Smooth muscle cell (in vitro differentiated cells): ENCODE measurements around the gene MORN1. TPM values are rescaled to one million over a fixed set of nuclear protein-coding genes. Genes with fewer than 3 reads are reported as not detected.
A peak's percentile ranks its signal among the peaks of the same experiment; 100 is the strongest.

ENCODE experiments used
- DNase-seq: peaks from one replicate; lab custom pipeline; 2025; ENCODE audit not compliant: unreplicated experiment; lab: John Stamatoyannopoulos, UW
- H2AFZ ChIP-seq: fragments of 200-600 bp; sonication (generic); 2 replicates; pipeline ENCODE4 v1.6.0; 2016; ENCODE audit warnings: antibody characterized with exemption, low read depth, mild to moderate bottlenecking
- H3F3A ChIP-seq: fragments of 200-600 bp; sonication (generic); 2 replicates; pipeline ENCODE4 v1.6.0; 2017; ENCODE audit warnings: antibody characterized with exemption, low read depth
- H3K27ac ChIP-seq: fragments of 200-600 bp; sonication (generic); 2 replicates; pipeline ENCODE4 v1.5.1; 2016; ENCODE audit warnings: low read depth, mild to moderate bottlenecking
- H3K27me3 ChIP-seq: fragments of 200-600 bp; sonication (generic); 2 replicates; pipeline ENCODE4 v1.6.1; 2016; ENCODE audit warnings: low read depth, mild to moderate bottlenecking
- H3K36me3 ChIP-seq: fragments of 200-600 bp; sonication (generic); 2 replicates; pipeline ENCODE4 v1.5.1; 2016; ENCODE audit warnings: low read depth
- H3K4me1 ChIP-seq: fragments of 200-600 bp; sonication (generic); 2 replicates; pipeline ENCODE4 v1.5.1; 2016; ENCODE audit warnings: low read depth
- H3K4me2 ChIP-seq: fragments of 200-600 bp; sonication (generic); 2 replicates; pipeline ENCODE4 v1.6.0; 2016; ENCODE audit warnings: mild to moderate bottlenecking
- H3K4me3 ChIP-seq: fragments of 200-600 bp; sonication (generic); 2 replicates; pipeline ENCODE4 v1.5.1; 2016; ENCODE audit warnings: mild to moderate bottlenecking
- H3K79me2 ChIP-seq: fragments of 200-600 bp; sonication (generic); 2 replicates; pipeline ENCODE4 v1.6.0; 2016; ENCODE audit warnings: low read depth, mild to moderate bottlenecking
- H3K9ac ChIP-seq: fragments of 200-600 bp; sonication (generic); 2 replicates; pipeline ENCODE4 v1.6.0; 2016; ENCODE audit warnings: low read depth
- H3K9me3 ChIP-seq: fragments of 200-600 bp; sonication (generic); replicated peaks from 2 replicates; pipeline ENCODE4 v1.5.1; 2016; ENCODE audit warnings: low read depth
- H4K20me1 ChIP-seq: fragments of 200-600 bp; sonication (generic); 2 replicates; pipeline ENCODE4 v1.6.0; 2016; ENCODE audit warnings: low read depth
- WGBS: methylation state at CpG from one replicate; pipeline ENCODE4 v1.1.7; 2016; ENCODE audit warnings: low lambda C conversion rate; 5-methylcytosine and 5-hydroxymethylcytosine counted together
- polyA plus RNA-seq: library from polyadenylated mRNA; unstranded; fragments of >200 nt; fragmentation: Nextera tagmentation; extraction: Ambion mirVana; gene quantifications from 2 replicates; pipeline ENCODE4 v1.2.1, GENCODE V29; 2016
- total RNA-seq: library from RNA; depleted of rRNA; stranded (reverse); fragments of >200 nt; gene quantifications from 2 replicates; pipeline ENCODE4 v1.2.3, GENCODE V29; 2014
- TF ChIP-seq, protein P1 (sequence below): fragments of 200-600 bp; sonication (generic); IDR thresholded peaks from 2 replicates; pipeline ENCODE4 v1.5.1; 2017; ENCODE audit warnings: borderline replicate concordance, mild to moderate bottlenecking, antibody characterized with exemption; ENCODE audit not compliant: insufficient read depth, poor library complexity, severe bottlenecking

Gene MORN1
- total and polyA plus RNA-seq, 2 experiments from 2014 or later = 4.9 to 6.2 TPM

DNA sequence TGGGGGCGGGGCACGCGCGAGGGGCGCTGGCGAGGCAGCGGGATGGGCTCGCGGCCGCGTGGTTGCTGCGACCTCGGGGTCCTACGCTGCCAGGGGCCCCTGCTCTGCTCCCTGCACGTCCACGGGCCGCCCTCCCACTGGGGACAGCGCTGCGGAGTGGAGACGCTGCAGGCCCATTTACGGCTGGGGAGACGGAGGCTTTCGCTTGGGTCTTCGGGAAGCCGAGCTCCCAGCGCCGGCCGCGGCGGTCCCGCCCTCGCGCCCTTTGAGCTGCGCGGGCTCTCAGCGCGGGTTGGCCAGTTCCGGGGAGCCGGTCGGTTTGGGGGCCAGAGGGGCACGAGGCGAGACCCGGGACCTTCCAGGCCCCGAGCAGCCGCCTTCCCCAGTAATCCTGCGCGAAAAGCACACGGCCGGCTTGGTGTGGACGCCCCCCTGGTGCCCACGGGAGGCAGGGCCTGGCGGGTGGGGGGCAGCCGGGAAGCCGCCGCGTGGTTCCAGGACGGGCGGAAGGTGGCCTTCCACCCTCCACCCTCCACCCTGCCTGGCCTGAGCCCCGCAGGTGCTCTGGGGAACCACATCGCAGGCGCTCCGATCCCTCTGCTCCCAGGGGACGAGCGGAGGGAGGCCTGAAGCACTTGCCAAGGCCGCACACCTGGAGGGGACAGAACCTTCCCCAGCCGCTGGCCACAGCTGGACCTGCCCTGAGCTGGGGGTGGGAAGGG lies 21.6 kb upstream of the MORN1 start:
- peak overlapping the region; percentile 35 for H3K27ac ChIP-seq
- H3K27me3 ChIP-seq = no peaks in the 10 kb centered on the region
- peak overlapping the region; percentile 81 for H2AFZ ChIP-seq
- H3K9me3 ChIP-seq = no peaks in the 10 kb centered on the region
- H3K4me3 ChIP-seq = peak overlapping the region; percentile 95
- no peak for DNase-seq
- peaks cover 18% of the 10 kb centered on the region for H3K4me1 ChIP-seq
- WGBS = 2% methylated on average over 55 of the region's 66 CpGs
- H4K20me1 ChIP-seq = no peaks in the 10 kb centered on the region
- H3K9ac ChIP-seq = no peak overlapping the region
- H3K79me2 ChIP-seq = no peaks in the 10 kb centered on the region
- no peaks in the 10 kb centered on the region for H3K36me3 ChIP-seq
- peak overlapping the region; percentile 99 for H3K4me2 ChIP-seq
- H3F3A ChIP-seq = no peaks in the 10 kb centered on the region
- TF ChIP-seq, protein P1, sequence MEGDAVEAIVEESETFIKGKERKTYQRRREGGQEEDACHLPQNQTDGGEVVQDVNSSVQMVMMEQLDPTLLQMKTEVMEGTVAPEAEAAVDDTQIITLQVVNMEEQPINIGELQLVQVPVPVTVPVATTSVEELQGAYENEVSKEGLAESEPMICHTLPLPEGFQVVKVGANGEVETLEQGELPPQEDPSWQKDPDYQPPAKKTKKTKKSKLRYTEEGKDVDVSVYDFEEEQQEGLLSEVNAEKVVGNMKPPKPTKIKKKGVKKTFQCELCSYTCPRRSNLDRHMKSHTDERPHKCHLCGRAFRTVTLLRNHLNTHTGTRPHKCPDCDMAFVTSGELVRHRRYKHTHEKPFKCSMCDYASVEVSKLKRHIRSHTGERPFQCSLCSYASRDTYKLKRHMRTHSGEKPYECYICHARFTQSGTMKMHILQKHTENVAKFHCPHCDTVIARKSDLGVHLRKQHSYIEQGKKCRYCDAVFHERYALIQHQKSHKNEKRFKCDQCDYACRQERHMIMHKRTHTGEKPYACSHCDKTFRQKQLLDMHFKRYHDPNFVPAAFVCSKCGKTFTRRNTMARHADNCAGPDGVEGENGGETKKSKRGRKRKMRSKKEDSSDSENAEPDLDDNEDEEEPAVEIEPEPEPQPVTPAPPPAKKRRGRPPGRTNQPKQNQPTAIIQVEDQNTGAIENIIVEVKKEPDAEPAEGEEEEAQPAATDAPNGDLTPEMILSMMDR = no peak

DNA sequence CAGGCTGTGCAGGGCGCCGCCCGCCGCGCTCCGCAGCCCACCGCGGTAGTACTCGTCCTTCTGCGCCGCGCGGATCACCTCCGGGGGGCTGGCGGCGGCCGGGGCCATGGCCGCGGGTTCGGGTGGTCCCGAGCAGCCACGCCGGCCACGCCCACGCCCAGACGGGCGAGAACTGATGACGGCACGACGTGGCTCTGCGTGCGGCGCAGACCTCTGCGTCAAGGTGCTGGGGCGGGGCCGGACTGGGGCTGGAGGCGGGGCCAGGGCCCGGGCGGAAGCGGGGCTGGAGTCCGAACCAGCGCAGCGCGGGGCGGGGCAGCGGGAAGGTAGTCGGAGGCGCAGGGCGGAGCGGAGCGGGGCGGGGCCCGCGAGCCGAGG lies 21.0 kb upstream of the MORN1 start, which contains the start of gene PEX10:
Gene PEX10, minus strand, starts transcription at position 170 of the 378 bp plus-strand sequence. Its CDS starts 62 bp downstream, at position 108.
- Histone ChIP-seq H3K9ac (peak within 1 kb of the TSS; percentile 94), H3K9me3 (no peaks in the 10 kb centered on the region), H3K27me3 (no peaks in the 10 kb centered on the region), H3K4me1 (peaks cover 18% of the 10 kb centered on the region), H4K20me1 (no peaks in the 10 kb centered on the region), H3K4me3 (peak within 1 kb of the TSS; percentile 95), H3K4me2 (peak within 1 kb of the TSS; percentile 99), H3F3A (no peaks in the 10 kb centered on the region), H3K36me3 (no peaks in the 10 kb centered on the region), H3K79me2 (no peaks in the 10 kb centered on the region), H2AFZ (peak within 1 kb of the TSS; percentile 91), H3K27ac (peak within 1 kb of the TSS; percentile 69)
- WGBS = 3% methylated on average over 32 of the region's 55 CpGs
- TF ChIP-seq, protein P1 = no peak
- DNase-seq = peak; percentile 91

DNA sequence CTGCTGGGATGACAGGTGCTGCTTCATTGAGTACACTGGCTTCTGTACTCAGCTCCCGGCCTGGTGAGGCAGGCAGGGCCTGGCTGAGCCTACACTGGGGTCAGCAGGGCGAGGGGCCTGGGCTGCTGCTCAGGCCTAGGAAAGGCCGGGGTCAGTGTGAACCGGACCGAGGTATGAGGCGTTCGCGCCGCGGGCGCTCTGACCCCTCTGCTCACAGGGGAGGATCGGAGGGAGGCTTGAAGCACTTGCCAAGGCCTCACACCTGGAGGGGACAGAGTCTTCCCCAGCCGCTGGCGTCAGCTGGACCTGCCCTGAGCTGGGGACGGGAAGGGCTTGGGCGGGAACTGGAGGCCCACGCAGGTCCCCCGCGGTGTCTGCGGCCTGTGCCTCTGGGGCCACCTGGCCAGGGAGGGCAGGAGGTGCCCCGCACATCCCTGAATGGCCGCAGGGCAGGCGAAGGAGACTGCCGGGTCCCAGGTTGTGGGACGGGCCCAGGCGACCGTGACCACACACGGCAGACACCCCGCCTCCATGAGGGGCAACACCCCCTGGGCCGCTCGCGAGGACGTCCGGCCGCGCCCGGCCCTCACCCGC lies 20.5 kb upstream of the MORN1 start:
- TF ChIP-seq, protein P1 = no peak
- Histone ChIP-seq H3K4me2 (peak overlapping the region; percentile 92), H3K9me3 (no peaks in the 10 kb centered on the region), H3K4me1 (peaks cover 18% of the 10 kb centered on the region), H3K27me3 (no peaks in the 10 kb centered on the region), H3K27ac (peak overlapping the region; percentile 69), H4K20me1 (no peaks in the 10 kb centered on the region), H3K4me3 (peak overlapping the region; percentile 95), H2AFZ (peak overlapping the region; percentile 91), H3K36me3 (no peaks in the 10 kb centered on the region), H3K9ac (peak overlapping the region; percentile 94), H3F3A (no peaks in the 10 kb centered on the region), H3K79me2 (no peaks in the 10 kb centered on the region)
- no peak for DNase-seq
- WGBS = 15% methylated on average over 28 of the region's 38 CpGs
